ENCODE results near the gene PRPF8. TPM values are rescaled to one million over a fixed set of nuclear protein-coding genes. Genes with fewer than 3 reads are reported as not detected.

Gene PRPF8
- polyA plus RNA-seq, 1 of the 3 experiments (the other 2 are of a cell fraction) = 149 TPM

DNA sequence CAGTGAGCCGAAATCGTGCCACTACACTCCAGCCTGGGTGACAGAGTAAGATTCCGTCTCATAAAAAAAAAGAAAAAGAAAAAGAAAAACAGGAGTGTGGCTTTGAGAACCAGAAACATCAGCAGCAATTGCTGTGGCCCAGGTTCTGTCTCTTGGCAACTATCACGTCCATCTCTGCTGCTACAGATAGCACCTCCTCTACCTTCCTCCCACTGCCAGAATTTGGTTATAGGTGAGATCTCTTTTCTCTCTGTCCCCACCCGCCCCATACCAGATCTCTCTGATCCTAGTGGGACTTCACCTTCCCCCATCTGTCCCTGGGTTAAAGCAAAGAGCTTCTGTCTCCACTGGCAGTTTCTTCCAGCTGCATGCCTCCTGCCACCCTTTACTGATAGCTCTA, 22.4 kb upstream of the PRPF8 start:
- Histone ChIP-seq H3K4me1 (ENCODE audit: control insufficient read depth in 1 of 2, insufficient read depth in 2 of 2, low read depth in 1 of 2, low read length in 1 of 2) (peaks cover 6 to 13% of the 10 kb centered on the region in 2 experiments; a peak in 2 of 4 replicates), H3K9ac (no peak overlapping the region), H3K4me2 (no peak overlapping the region), H3K4me3 (ENCODE audit: low read depth in 2 of 2, low read length in 1 of 2) (no peak overlapping the region), H3K79me2 (ENCODE audit: insufficient read depth) (peaks cover 15% of the 10 kb centered on the region), H3K27me3 (ENCODE audit: insufficient read depth) (no peaks in the 10 kb centered on the region), H3K36me3 (replicated peaks in 1 of 2; ENCODE audit: control insufficient read depth in 1 of 2, insufficient read depth in 2 of 2, low read length in 1 of 2) (peaks cover 10 to 13% of the 10 kb centered on the region in 2 experiments), H4K20me1 (ENCODE audit: insufficient read depth) (peaks cover 16% of the 10 kb centered on the region), H3K27ac (ENCODE audit: low read depth in 2 of 2, low read length in 1 of 2) (no peak overlapping the region), H3F3A (replicated peaks; ENCODE audit: insufficient read depth) (peaks cover 17% of the 10 kb centered on the region), H3K9me3 (no peaks in the 10 kb centered on the region), H3K9me2 (no peaks in the 10 kb centered on the region), H2AFZ (ENCODE audit: low read depth) (no peak overlapping the region)
- no peak for DNase-seq
- peak; percentile 61 for TF ChIP-seq GATA2 (CRISPR knock-in tag; IDR thresholded peaks at IDR 0.05)
- TF ChIP-seq RFX5 (IDR thresholded peaks at IDR 0.05; ENCODE audit: low read length) = no peak
- no peak for TF ChIP-seq MAX (IDR thresholded peaks at IDR 0.05; ENCODE audit: low read depth)
- TF ChIP-seq, protein P1, sequence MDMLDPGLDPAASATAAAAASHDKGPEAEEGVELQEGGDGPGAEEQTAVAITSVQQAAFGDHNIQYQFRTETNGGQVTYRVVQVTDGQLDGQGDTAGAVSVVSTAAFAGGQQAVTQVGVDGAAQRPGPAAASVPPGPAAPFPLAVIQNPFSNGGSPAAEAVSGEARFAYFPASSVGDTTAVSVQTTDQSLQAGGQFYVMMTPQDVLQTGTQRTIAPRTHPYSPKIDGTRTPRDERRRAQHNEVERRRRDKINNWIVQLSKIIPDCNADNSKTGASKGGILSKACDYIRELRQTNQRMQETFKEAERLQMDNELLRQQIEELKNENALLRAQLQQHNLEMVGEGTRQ (IDR thresholded peaks at IDR 0.05; ENCODE audit: borderline replicate concordance, low read depth, low read length) = no peak
- TF ChIP-seq GABPA (IDR thresholded peaks at IDR 0.05; ENCODE audit: low read depth) = no peak
- ChIA-PET POLR2A (no interaction called here), CTCF (interaction anchor here (1.1 to 1.4 kb wide), 3 partner anchors 9 to 38 kb away, joined by 3 to 6 read pairs (median 4); no protein-coding TSS in a partner anchor)
- WGBS (ENCODE audit: low lambda C conversion rate) = 91% methylated on average over 5 of the region's 5 CpGs

GRCh38 chr17:1705004-1705403, 20.3 kb upstream of the PRPF8 start:
- CTCF ChIA-PET = interaction anchor here (1.0 to 1.4 kb wide), 2 partner anchors 36 to 57 kb away, joined by 3 to 4 read pairs; no protein-coding TSS in a partner anchor
- H3K36me3 ChIP-seq (replicated peaks in 1 of 2; ENCODE audit: control insufficient read depth in 1 of 2, insufficient read depth in 2 of 2, low read length in 1 of 2) = no peaks in the 10 kb centered on the region
- no peak overlapping the region for H3K4me2 ChIP-seq
- no peaks in the 10 kb centered on the region for H3F3A ChIP-seq (replicated peaks; ENCODE audit: insufficient read depth)
- 90% methylated on average over 7 of the region's 7 CpGs for WGBS (ENCODE audit: low lambda C conversion rate)
- H3K4me3 ChIP-seq (ENCODE audit: low read depth in 2 of 2, low read length in 1 of 2) = no peak overlapping the region
- no peak overlapping the region for H3K9ac ChIP-seq
- POLR2A ChIA-PET = no interaction called here
- no peaks in the 10 kb centered on the region for H4K20me1 ChIP-seq (ENCODE audit: insufficient read depth)
- DNase-seq = no peak
- peaks cover 0 to 4% of the 10 kb centered on the region in 2 experiments; a peak in 1 of 4 replicates for H3K4me1 ChIP-seq (ENCODE audit: control insufficient read depth in 1 of 2, insufficient read depth in 2 of 2, low read depth in 1 of 2, low read length in 1 of 2)
- no peaks in the 10 kb centered on the region for H3K79me2 ChIP-seq (ENCODE audit: insufficient read depth)
- no peaks in the 10 kb centered on the region for H3K27me3 ChIP-seq (ENCODE audit: insufficient read depth)
- no peaks in the 10 kb centered on the region for H3K9me3 ChIP-seq
- H2AFZ ChIP-seq (ENCODE audit: low read depth) = no peak overlapping the region
- no peaks in the 10 kb centered on the region for H3K9me2 ChIP-seq
- TF ChIP-seq FOSL2 (IDR thresholded peaks at IDR 0.05; ENCODE audit: borderline replicate concordance, low read depth) (no peak), POLR2AphosphoS5 (IDR thresholded peaks at IDR 0.05; ENCODE audit: low read depth, low read length) (no peak), IRF3 (IDR thresholded peaks at IDR 0.05; ENCODE audit: low read depth, low read length) (no peak), CHD2 (IDR thresholded peaks at IDR 0.05; ENCODE audit: low read length, partially characterized antibody) (no peak), RFX5 (IDR thresholded peaks at IDR 0.05; ENCODE audit: low read length) (no peak), SMC3 (IDR thresholded peaks at IDR 0.05; ENCODE audit: low read depth, low read length) (no peak), FOXJ3 (CRISPR knock-in tag; IDR thresholded peaks at IDR 0.05) (no peak), JUND (IDR thresholded peaks at IDR 0.05) (no peak), RXRA (IDR thresholded peaks at IDR 0.05; ENCODE audit: borderline replicate concordance, low read depth) (no peak), RAD21 (IDR thresholded peaks at IDR 0.05; ENCODE audit: low read length) (no peak), TEAD4 (IDR thresholded peaks at IDR 0.05; ENCODE audit: borderline replicate concordance, insufficient read depth) (no peak), MEF2A (IDR thresholded peaks at IDR 0.05; ENCODE audit: borderline replicate concordance, low read depth) (no peak), TAF1 (IDR thresholded peaks at IDR 0.05; ENCODE audit: borderline replicate concordance, low read depth, low read length) (no peak), NFIC (IDR thresholded peaks at IDR 0.05; ENCODE audit: borderline replicate concordance) (no peak), ZBTB33 (IDR thresholded peaks at IDR 0.05; ENCODE audit: borderline replicate concordance, low read depth) (no peak), EZH2phosphoT487 (IDR thresholded peaks at IDR 0.05; ENCODE audit: borderline replicate concordance, low read depth) (no peak), PBX3 (IDR thresholded peaks at IDR 0.05) (no peak), CTCF (IDR thresholded peaks at IDR 0.05) (no peak)
- no peak overlapping the region for H3K27ac ChIP-seq (ENCODE audit: low read depth in 2 of 2, low read length in 1 of 2)
